IPS-18a (cell line): ENCODE measurements around the gene TCP11.

Experiments
- H3K27ac ChIP-seq: one replicate; pipeline ENCODE4 v1.5.1; 2013; ENCODE audit warnings: low read length
- H3K27me3 ChIP-seq: one replicate; pipeline ENCODE4 v1.6.1; 2013; ENCODE audit warnings: mild to moderate bottlenecking, low read length; ENCODE audit not compliant: control insufficient read depth, insufficient read depth
- H3K36me3 ChIP-seq: one replicate; pipeline ENCODE4 v1.6.1; 2013; ENCODE audit warnings: low read depth, low read length; ENCODE audit not compliant: control insufficient read depth
- H3K4me1 ChIP-seq: one replicate; pipeline ENCODE4 v1.6.1; 2013; ENCODE audit warnings: low read depth, low read length; ENCODE audit not compliant: control insufficient read depth
- H3K4me3 ChIP-seq: one replicate; pipeline ENCODE4 v1.5.1; 2013; ENCODE audit warnings: low read length
- H3K9ac ChIP-seq: one replicate; pipeline ENCODE4 v1.6.1; 2013; ENCODE audit warnings: mild to moderate bottlenecking, low read length, moderate library complexity
- H3K9me3 ChIP-seq: one replicate; pipeline ENCODE4 v1.6.1; 2013; ENCODE audit warnings: low read depth, low read length; ENCODE audit not compliant: control insufficient read depth

The TCP11 gene

DNA sequence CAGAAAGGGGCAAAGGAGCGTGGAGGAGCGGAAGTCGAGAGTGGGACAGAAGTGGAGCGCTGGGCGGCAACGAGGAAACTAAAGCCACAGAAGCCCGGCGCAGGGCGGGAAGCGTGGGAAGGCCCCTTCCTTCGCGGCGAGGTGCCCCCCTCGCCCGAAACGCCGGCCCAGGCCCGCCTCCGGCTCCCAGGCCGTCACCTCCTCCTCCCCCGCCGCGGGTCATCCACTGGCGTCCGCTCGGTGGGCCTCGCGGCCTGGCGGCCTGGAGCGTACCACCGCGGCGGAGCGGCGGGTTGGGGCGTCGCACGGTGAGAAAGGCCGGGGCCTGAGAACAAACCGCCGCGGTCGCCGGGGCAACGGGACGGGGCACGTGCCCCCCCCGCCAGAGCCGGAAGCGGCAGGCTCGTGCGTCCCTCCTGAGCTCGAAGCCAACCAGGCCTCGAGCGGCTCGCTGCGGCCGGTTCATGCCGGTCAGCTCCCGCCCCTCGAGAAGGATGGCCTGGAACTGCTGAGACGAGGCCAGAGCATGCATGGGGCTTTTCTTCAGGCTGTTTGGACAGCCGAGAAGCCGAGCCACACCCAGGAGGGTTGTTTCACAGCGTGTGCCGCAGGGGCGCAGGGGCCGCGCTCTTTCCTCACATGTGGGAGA lies at the start of gene TCP11:
TSS of gene TCP11 (minus strand) at position 333 of the 649 bp plus-strand sequence. CDS start 469 bp downstream, outside the sequence.
- peaks cover 3% of the 10 kb centered on the region for H3K4me1 ChIP-seq
- no peak within 1 kb of the TSS for H3K9ac ChIP-seq
- no peak within 1 kb of the TSS for H3K27ac ChIP-seq
- peaks cover 2% of the 10 kb centered on the region for H3K27me3 ChIP-seq
- H3K9me3 ChIP-seq = no peaks in the 10 kb centered on the region
- H3K36me3 ChIP-seq = no peaks in the 10 kb centered on the region
- H3K4me3 ChIP-seq = no peak within 1 kb of the TSS

DNA sequence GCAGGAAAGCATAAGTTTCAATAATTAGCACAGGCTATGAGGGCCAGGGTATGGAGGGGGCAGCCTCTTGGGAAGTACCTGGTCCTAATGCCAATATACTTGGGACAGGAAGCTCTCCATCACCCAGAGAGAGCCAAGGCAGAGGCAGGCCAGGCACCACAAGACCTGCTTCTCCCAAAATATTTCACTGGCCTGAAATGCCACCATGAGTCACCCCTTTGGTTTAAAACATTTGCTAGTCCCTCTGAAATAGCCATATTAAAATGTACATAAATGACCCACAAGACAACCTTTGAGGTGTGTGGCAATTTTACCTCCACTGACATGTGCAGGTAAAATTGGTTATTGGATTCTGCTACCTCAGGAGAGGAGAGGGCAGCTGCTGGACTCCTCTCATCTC lies 49.2 kb upstream of the TCP11 start:
- H3K9me3 ChIP-seq = no peaks in the 10 kb centered on the region
- no peaks in the 10 kb centered on the region for H3K36me3 ChIP-seq
- H3K9ac ChIP-seq = no peak overlapping the region
- peaks cover 6% of the 10 kb centered on the region for H3K4me1 ChIP-seq
- no peak overlapping the region for H3K4me3 ChIP-seq
- no peak overlapping the region for H3K27ac ChIP-seq
- no peaks in the 10 kb centered on the region for H3K27me3 ChIP-seq

DNA sequence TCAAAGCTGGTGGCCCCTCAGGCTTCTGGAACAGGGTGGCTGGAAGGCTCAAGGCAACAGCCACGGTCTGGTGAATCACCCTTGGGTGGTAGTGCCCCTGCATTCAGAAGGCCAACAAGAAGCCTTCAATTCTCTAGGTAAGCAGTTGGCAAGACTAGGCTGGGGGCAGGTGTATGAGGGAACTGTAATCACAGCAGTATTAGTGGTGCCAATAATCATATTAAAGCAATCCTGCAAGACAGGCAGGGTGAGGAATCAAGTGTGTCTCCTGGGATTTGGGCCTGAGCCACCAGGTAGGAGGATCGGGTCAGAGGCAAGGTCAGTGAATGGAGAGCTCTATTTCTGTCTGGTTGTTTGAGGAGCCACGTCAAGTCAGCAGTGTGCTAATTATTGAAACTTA lies 47.7 kb upstream of the TCP11 start:
- Histone ChIP-seq H3K4me1 (peaks cover 6% of the 10 kb centered on the region), H3K27ac (no peak overlapping the region), H3K9ac (no peak overlapping the region), H3K36me3 (no peaks in the 10 kb centered on the region), H3K9me3 (no peaks in the 10 kb centered on the region), H3K4me3 (no peak overlapping the region), H3K27me3 (no peaks in the 10 kb centered on the region)

DNA sequence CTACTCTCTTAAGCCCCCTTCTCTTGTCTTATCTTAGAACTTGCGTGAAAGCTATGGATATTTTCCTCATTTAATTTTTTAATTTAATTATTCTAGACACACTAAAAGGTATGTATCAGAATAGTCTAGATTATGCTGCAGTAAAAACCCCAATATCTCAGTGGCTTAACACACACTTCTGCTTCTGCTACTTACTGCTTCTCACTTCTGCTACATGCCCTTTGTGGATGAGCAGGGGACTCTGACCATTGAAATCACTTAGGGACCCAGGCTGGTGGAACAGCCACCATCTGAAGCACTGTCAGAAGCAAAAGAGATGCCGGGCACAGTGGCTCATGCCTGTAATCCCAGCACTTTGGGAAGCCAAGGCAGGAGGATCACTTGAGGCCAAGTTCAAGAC lies 45.4 kb upstream of the TCP11 start:
- H3K27ac ChIP-seq = no peak overlapping the region
- no peak overlapping the region for H3K4me3 ChIP-seq
- H3K9me3 ChIP-seq = no peaks in the 10 kb centered on the region
- peaks cover 13% of the 10 kb centered on the region for H3K27me3 ChIP-seq
- no peaks in the 10 kb centered on the region for H3K36me3 ChIP-seq
- H3K4me1 ChIP-seq = no peaks in the 10 kb centered on the region
- no peak overlapping the region for H3K9ac ChIP-seq

DNA sequence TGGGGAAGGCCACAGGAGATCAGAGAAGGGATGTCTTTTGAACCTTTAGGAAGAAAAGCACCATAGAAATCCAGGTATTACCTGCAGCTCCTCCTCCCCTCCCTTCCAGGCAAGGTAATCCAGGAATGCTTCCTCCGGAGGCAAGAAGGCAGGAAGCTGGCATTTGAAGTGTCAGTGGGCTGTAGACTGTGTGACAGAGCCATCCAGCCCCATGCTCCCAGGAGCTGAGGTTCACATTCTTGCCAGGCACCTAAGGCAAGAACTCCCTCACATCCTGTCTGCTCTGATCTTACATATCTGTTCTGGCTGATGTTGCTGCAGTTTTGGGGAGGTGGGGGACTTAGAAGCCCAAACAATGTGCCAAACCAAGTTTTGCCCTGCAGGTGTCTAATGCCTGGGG lies 44.8 kb upstream of the TCP11 start:
- Histone ChIP-seq H3K36me3 (no peaks in the 10 kb centered on the region), H3K27me3 (peaks cover 17% of the 10 kb centered on the region), H3K4me3 (no peak overlapping the region), H3K9ac (no peak overlapping the region), H3K4me1 (no peaks in the 10 kb centered on the region), H3K27ac (no peak overlapping the region), H3K9me3 (no peaks in the 10 kb centered on the region)

DNA sequence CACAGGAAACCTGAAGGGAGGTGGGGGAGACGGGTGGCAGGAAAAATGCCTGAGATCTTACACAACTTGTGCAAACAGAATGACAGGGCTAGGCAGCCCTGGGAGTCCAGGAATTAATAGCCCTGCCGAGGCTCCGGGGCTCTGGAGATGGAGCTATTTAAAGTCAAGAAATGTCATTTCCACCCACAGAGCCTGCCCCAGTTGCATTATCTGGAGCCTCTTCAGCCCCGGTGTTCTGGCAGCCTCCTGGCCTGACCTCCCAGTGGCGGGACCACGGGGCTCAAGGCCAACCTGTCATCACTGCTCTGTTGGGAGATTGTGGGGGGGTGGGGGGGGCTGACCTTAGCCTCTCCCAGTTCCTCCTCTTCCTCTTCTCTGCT lies 44.2 kb upstream of the TCP11 start:
- H3K36me3 ChIP-seq = no peaks in the 10 kb centered on the region
- H3K27me3 ChIP-seq = peaks cover 17% of the 10 kb centered on the region
- no peaks in the 10 kb centered on the region for H3K9me3 ChIP-seq
- H3K4me3 ChIP-seq = no peak overlapping the region
- no peak overlapping the region for H3K9ac ChIP-seq
- no peaks in the 10 kb centered on the region for H3K4me1 ChIP-seq
- no peak overlapping the region for H3K27ac ChIP-seq

DNA sequence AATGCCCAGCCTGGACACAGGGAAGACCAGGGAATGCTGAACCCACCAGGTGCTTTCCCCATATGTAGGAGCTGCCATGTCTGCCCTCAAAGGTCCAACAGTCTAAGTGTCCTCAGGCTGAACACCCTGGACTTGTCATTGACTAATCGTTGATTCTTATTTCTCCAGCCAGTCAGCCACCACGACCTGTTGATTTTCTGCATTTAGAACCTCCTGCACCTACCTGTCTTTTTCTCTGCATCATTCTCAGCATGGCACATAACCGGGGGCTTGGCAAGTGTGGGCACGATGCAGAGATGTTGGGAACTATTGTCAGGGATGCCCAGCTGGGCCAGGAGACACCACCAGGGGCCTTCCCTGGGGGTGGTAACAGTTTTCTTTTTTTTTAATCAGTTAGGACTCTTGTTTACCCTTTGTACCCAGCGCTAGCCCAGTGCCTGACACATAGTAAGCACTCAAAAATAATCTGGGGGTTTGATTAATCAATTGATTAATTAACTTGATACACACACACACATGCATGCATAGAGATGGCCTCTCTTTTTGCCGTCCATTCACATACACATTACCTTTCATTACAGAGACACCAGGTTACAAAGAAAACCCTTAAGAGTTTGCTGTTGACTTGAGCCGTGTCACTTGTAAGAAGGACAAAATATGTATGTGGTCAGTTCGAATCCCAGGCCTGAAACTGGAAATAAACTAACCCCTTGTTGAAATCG lies 43.6 kb upstream of the TCP11 start:
- Histone ChIP-seq H3K27ac (no peak overlapping the region), H3K4me3 (no peak overlapping the region), H3K9ac (no peak overlapping the region), H3K27me3 (peaks cover 17% of the 10 kb centered on the region), H3K9me3 (no peaks in the 10 kb centered on the region), H3K36me3 (no peaks in the 10 kb centered on the region), H3K4me1 (no peaks in the 10 kb centered on the region)

DNA sequence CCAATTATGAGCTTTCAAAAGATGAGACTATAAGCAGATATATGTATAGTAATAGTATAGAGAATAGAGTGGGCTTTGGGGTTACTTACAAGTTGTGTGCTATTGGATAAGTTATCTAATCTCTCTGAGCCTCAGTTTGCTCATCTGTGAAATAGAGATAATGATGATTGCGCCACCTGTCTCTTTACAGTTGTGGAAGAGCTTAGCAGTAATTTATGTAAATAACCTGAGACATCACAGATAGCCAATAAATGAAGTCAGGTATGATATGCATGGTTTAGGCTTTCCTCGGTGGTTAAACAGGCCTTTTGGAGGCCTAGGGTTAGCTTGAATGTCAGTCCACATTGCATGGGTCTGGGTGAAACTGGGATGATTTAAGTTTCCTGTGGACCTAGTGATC lies 42.8 kb upstream of the TCP11 start:
- H3K27me3 ChIP-seq = peaks cover 17% of the 10 kb centered on the region
- no peak overlapping the region for H3K27ac ChIP-seq
- H3K4me3 ChIP-seq = no peak overlapping the region
- no peak overlapping the region for H3K9ac ChIP-seq
- no peaks in the 10 kb centered on the region for H3K4me1 ChIP-seq
- no peaks in the 10 kb centered on the region for H3K9me3 ChIP-seq
- H3K36me3 ChIP-seq = no peaks in the 10 kb centered on the region

DNA sequence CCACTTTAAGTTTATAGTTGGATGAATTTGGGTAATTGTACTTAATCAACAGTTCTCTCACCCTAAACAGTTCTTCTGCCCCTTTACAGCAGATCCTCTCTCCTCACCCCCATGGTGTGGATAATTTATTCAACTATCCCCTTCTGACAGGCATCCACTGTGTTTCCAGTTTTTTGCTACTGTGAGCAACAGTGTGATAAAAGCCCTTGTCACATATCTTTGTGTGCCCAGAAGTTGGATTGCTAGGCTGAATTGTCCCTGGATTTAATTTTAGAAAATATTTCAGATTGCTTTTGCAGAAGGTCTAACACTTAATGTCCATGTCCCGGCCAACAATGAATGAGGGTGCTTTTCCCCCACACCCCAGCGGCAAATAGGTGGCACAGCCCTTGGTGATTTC lies 42.1 kb upstream of the TCP11 start:
- peaks cover 17% of the 10 kb centered on the region for H3K27me3 ChIP-seq
- no peak overlapping the region for H3K9ac ChIP-seq
- no peaks in the 10 kb centered on the region for H3K4me1 ChIP-seq
- no peak overlapping the region for H3K4me3 ChIP-seq
- H3K9me3 ChIP-seq = no peaks in the 10 kb centered on the region
- H3K36me3 ChIP-seq = no peaks in the 10 kb centered on the region
- H3K27ac ChIP-seq = no peak overlapping the region

DNA sequence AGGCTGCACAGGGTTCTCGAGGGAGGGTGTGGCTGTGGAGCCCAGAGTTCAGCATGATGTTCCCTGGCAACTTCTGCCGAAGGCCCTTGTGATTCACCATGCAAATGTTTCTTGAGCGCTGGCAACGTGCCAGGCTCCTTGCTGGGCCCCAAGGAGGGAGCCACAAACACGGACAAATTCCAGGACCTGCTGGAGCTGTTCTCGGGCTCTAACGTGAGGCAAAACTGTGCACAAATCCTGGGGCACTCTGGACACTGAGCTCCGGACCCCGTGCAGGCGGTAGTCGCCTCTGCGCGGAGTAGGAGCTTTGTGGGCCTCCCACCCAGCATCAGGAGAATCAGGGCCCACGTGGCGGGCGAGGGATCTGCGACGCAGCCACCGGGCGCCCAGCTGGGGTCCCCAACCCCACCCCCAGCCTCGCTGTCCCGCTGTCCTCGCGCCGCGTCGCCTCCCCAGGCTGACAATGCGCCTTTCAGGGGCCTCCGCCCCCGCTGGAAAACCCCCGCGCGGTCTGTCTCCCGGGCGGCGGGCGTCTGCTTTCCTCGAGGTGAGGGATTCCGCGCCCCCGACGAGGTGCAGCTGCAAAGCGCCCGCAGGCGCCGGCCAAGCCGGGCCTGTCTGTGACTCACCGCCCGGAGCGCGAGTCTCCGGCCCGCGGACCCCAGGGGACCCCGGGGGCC lies 40.9 kb upstream of the TCP11 start:
- H3K4me3 ChIP-seq = no peak overlapping the region
- H3K9me3 ChIP-seq = no peaks in the 10 kb centered on the region
- H3K27ac ChIP-seq = no peak overlapping the region
- H3K4me1 ChIP-seq = no peaks in the 10 kb centered on the region
- H3K27me3 ChIP-seq = peaks cover 17% of the 10 kb centered on the region
- no peaks in the 10 kb centered on the region for H3K36me3 ChIP-seq
- no peak overlapping the region for H3K9ac ChIP-seq

DNA sequence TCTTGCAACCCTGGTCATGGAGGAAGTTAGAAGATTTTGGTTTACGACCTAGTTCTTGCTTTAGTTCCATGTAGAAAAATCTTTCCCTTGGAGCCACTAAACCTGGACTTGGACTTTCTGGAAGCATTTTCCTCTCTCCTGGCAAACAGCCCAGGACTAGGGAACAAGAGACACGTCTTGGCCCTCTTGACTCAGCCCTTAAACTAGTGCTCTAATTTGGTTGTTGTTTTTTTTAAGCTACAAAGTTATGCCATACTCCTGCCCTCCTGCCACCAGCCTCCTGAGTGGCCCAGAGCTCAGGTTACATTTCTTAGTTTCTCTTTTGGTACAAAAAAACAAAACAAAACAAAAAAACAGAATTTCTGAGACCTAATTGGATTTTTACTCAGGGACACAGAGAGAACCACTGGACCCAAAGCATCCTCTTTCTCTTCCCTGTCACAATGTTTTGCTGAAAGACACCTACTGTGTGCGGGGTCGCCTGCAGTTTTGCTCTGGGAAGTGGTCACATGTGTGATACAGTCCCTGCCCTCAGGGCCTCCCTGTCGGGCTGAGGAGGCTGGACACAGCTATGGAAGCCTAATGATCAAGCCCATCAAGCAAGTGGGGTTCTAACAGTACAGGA lies 40.3 kb upstream of the TCP11 start:
- peaks cover 17% of the 10 kb centered on the region for H3K27me3 ChIP-seq
- no peak overlapping the region for H3K27ac ChIP-seq
- no peak overlapping the region for H3K9ac ChIP-seq
- H3K36me3 ChIP-seq = no peaks in the 10 kb centered on the region
- no peaks in the 10 kb centered on the region for H3K4me1 ChIP-seq
- H3K9me3 ChIP-seq = no peaks in the 10 kb centered on the region
- no peak overlapping the region for H3K4me3 ChIP-seq
